GDM1 (cell line): ENCODE results near the gene PTPRN2.

ENCODE experiments used
- DNase-seq: peaks from one replicate; lab custom pipeline; 2025; lab: John Stamatoyannopoulos, UW

PTPRN2 gene

DNA sequence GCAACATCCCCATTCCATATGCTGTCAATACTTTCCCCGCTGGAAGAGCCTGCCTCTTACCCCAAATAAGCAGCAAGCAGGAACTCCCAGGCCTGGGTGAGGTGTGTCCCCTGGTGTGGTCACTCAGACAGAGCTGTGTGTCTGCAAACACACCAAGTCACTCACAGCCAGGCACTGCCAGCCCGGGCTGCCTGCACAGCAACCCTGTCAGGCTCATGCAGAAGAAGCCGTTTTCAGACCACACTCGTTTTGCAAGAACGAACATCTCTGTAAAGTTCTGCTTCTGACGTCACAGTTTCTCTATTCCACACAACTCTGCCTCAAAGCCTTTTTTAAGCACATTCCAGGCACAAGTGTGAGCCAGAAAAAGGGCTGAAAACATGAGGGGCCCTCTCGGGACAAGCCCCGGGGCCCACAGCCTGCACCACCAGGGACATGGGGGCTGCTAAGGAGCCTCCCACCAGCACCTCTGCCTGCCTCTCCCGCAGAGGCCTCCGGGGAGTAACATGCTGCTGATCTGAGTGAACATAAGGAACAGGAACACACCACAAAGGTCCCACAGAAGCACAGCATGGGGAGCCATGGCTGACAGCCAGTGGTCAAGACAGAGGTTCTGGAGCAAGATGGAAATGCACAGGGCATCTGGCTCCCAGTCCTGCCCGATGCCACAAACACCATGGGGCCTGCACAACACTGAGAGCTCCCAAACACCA lies 11.4 kb downstream of the PTPRN2 start:
- no peak for DNase-seq

DNA sequence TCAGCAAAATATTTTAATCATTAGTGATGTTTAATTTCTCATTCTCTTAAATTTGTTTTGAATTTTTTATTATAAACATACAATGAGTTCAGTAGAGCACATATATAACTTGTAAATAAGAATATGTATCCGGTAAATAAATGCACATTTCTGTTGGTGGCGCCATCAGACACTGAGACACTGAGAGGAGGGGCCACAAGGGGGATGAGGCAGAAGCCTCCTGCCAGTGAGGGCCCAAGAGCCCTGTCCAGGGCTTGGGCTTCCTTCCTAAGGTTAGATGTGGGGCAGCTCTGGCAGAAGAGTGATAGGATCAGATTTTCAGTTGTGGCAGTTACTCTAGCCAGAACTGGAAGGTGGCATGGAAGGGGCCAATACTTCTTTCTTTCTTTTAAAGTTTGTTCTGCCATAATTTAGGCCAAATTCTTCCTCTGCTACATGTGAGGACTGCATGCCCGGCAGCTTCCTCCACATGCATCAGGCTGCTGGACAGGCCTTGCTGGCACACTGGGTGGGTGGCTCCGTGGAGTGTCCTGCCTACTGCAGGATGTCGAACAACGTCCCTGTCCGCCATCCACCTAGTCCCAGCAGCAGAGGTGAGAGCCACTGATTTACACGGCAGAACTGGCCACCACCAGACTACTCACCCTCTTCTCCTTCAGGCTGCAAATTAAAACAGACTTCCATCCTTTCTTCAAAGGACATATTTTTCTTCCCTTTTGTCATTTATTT lies 13.2 kb downstream of the PTPRN2 start:
- DNase-seq: no peak

DNA sequence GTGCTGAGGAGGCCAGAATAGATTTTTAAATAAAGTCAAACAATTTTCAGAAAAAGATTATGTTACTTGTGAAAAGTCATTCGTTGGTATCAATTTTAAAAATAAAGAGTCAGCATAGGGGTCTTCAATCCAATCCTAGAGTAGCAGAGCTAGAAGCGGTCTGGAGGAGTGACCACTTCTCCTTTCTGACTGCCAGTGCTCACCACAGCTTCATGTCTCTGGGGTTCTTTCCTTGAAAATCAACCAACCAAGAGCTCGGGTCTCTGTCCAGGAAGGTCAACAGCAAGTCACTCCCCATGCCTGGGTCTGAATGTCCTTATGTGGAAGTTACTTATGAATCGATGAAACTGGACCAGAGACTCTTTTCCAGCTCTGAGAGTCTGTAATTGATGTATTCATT lies 14.3 kb downstream of the PTPRN2 start:
- DNase-seq: peak; percentile 12

DNA sequence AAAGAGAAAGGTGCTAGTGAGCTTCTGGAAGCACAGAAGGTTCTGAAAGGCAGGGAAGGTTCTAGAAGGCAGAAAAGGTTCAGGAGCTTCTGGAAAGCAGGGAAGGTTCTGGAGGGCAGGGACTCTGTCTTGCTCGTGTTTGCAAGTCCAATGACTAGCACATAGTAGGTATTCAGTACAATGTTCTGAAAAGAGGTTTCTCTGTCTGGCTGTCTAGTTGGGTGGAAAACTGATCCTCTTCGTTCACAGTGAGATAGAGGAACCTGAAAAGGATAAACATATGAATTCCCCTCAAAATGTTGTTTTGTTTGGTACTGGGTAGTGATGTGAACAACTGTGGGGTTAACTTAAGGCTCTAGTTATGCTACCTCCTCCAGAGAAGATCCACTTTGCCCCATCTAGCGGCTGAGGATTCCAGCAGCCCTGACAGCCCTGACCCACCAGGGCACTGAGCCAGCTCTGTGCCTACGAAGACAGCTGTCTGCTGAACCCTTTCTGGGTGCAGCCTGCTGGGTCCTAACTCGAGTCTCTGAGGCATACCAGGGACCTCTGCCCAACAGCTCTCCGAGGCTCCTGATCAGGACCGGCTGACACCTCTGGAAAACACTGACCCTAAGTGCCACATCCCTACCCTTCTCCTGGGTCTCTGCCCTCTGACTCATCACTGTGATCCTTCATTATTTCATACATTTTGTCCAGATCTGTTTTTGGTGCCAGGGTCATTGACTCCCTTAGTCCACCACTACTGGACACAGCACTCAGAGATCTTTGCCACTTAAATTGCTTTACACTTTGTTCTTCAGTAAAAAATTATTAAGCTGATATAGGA lies 15.4 kb downstream of the PTPRN2 start:
- DNase-seq: no peak

DNA sequence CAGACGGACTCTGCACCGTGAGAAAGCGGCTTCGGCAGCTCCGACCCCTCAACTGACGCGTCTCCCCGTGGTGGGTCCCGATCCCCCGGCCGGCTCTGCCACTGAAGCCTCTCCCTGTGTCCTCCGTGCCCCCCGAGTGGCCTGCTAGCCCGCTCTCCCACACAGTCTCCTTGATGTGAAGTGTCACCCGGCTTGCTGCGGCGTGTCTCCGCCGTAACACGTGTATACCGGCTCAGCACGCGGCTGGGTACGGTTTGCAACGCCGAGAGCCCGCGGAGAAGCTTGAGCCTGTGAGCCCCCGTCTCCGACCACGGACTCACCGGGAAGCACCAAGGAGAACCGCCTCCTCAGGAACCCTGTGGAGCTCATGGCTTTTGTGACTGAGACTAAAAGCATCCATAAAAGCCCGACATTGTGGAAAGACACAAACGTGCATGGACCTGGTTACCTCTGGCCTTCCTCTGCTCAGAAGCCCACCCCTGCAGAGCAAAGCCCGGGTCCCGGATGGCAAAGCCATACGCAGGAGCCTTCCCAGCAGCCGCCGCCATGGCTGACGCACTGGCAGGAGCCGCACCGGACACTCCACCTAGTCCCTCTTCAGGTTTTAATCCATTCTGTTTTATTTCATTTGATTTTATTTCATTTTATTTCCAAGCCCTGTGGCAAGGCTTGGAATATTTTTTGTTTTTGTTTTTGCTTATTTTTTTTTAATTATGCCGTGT lies 17.0 kb downstream of the PTPRN2 start:
- DNase-seq: no peak

DNA sequence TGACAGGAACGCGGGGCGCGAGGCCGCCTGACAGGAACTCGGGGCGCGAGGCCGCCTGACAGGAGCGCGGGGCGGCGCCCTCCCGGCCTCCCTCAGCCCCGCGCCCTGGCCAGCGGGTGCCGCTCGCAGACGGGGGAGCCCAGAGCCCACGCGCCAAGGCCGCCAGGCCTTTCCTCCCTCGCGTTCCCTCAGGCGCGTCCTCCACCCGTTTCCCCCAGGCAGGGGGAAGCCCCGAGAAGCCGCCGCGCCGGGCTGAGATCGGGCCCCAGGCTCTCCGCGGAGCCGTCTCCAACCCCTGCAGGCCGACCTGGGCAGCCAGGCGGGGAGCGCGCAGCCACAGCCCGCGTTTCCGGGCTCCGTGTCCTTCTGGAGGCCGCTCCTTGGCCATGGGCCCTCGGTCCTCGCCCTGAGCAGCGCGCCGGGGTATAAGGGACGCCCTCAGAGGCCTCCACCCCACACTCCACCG lies 17.7 kb downstream of the PTPRN2 start:
- no peak for DNase-seq

DNA sequence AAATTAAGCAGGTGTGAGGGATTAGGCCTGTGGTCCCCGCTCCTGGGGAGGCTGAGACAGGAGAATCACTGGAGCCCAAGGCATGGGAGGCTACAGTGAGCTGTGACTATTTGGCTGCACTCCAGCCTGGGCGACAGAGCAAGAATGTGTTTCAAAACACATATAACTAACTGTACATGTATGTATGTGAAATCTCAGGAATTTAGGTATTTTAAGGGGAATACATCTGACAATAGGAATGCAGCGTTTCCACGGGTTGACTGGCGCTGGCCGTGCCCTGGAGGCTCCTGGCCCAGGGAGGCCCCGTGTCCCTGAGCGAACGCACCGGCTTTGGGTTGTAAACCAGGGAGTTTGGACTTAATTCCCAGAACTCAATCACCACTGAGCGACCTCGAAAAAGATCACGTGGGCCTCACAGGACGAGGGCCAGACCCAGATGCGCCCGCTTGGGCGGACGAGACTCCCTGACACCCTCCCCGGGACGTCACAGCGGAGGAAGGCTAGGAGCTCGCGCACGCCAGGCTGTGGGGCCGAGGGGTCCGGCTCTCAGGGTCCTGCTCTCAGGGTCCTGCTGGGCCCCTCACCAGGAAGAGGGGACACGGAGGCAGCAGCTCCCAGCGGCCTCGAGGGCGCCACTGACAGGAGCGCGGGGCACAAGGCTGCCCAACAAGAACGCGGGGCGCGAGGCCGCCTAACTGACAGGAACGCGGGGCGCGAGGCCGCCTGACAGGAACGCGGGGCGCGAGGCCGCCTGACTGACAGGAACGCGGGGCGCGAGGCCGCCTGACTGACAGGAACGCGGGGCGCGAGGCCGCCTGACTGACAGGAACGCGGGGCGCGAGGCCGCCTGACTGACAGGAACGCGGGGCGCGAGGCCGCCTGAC lies 18.4 kb downstream of the PTPRN2 start:
- no peak for DNase-seq

DNA sequence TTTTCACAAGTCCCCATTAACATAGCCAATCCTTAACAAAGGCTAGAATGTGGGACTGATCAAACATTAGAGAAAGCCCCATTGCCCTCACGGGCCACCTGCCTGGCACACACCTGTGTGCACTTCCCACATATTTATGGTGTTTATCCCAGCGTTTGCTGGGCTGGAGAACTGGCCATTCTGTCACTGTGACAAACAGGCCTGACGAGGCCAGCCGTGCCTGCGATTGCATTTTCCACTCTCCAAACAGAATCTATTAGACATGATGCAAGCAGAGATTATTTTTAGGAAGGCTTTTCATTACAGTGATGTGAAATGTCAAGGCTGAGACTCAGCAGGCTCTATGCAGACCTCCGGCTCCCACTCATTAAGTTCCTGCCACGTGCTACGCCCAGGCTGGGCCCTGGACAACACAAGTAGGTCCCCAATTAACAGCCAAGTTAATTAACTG lies 20.4 kb downstream of the PTPRN2 start:
- DNase-seq: no peak

DNA sequence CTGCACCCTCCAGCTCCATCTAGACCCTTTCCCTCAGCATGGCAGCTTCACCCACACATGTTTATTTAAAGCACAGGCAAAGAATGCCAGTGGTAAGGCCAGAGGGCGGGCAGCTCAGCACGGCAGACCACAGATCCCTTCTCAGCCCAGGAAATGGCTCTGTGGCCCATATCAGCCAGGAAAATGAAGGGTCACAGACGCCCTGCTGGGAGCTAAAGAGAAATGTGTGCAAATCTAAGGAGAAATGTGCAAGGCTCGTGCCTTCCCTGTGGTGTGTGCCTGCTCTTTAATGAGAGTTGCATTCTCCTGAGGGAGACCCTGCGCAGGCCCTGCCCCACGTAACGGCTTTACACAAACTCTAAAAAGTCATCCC lies 23.0 kb downstream of the PTPRN2 start:
- DNase-seq: no peak

DNA sequence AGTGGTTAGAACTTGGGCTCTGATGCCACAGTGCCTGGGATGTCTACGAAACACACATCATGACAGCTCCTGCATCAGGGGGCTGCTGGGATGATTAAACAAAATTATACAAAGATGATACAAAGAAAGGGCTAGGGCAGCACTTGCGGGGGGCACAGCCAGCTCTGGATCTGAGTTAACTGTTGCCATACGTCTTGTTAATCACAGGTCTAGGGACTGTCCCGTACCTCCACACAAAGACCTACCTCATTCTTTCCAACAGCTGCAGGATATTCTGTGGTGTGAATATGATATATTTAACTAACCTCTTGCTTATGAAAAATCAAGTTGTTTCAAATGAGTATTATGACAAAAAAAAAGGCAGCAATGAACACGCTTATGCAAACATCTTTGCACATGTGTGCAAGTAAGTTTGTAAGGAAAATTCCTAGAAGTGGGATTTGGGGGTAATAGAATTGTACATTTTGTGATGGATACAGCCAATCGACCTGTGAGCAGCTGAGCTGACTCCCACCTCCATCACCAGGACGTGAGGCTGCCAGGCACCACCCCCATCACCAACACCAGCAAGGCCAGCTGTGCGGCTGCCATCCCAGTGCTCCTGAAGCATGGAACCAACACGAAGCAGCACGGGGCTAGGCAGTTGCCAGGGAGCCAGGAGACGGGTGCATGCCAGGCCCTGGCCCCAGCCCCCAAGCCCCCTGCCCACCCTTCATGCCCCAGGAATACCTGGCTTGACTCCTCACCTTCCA lies 23.5 kb downstream of the PTPRN2 start:
- DNase-seq: no peak

DNA sequence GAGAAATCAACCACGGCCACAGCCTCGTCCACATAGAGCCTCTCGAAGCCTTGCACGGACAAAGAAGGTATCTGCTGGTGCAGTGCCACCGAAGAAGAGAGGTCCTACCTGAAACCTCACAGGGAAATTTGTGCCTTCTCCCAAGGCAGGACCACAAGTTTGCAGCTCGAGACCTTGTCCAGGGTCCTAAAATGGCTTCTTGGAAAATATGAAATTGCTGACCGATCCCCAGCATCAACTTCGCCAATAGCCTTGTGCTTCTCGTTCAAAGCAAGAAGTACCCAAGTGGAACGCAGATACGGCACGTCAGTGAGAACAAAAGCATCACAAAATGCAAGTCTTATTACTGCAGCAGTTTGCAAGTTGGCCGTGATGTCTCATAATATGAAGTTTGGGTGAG lies 24.6 kb downstream of the PTPRN2 start:
- no peak for DNase-seq

DNA sequence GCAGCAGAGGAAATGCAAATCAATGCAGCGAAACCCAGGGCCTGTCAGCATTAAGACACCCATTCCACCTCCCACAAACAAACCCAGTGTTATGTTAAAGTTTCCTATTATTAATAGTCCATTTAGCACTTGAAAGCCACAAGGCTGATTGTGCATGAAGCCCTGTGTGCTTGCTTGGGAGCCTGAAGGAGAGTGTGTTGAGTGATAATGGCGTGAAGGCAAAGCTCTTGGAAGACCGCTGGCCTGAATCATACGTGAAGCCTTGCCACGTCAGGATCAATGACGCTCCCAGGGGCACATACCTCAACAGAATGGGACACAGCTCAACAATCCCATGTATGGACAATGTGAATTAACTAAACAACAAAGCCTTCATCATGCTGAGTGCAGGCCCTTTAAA lies 25.1 kb downstream of the PTPRN2 start:
- DNase-seq: no peak

DNA sequence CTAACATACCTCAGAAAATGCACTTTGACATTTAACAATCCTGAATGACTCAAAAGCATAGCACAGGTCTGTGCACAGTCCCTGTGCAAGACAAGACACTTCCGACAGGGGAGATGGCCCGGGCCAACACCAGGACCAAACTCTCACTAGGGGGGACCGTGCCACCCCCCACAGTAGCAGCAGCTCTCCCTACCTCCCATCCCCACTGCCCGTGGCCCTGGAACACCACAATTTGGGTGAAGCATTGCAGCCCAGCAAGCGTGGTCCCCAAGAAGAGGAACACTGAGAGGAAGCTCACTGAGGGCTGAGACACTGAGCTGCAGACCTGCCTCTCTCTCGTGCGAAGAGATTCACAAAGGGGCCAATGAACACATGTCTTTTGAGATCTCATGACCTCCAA lies 26.0 kb downstream of the PTPRN2 start:
- DNase-seq: no peak

DNA sequence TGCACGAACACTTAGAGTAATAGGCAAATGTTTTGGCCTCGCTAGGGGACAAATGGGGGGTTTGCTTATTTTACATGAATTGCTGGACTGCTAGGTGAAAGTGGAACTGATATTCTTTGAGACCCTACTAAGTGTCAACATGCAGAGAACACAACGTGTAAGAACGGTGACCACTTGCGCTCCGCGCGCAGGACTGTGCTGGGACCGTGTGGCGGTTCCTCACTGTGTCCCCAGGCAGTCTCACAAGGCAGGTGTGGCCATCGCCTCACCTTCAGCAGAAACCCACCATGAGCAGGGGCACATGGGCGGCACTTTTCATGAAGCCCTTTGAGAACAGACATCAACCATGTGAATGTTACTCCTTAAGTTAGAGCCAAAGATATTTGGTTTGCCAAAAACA lies 27.2 kb downstream of the PTPRN2 start:
- no peak for DNase-seq

DNA sequence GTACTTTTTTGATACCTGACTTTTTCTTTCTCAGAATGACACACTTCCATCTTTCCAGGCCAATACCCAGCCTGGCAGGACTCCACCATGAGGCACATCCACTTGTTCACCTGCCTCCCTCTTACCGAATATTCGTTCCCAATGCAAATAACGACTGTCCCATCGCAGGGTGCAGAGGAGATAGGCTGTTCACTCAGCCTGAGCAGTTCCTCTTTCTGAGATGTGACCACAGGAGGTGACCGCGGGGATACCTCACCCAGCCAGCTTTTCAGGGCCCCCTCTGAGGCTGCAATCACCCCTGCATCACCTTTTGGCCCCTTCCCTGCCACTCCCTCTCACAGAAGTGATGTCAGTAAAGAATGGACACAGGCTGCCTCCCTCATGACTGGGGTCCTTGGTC lies 28.3 kb downstream of the PTPRN2 start:
- peak; percentile 5 for DNase-seq

DNA sequence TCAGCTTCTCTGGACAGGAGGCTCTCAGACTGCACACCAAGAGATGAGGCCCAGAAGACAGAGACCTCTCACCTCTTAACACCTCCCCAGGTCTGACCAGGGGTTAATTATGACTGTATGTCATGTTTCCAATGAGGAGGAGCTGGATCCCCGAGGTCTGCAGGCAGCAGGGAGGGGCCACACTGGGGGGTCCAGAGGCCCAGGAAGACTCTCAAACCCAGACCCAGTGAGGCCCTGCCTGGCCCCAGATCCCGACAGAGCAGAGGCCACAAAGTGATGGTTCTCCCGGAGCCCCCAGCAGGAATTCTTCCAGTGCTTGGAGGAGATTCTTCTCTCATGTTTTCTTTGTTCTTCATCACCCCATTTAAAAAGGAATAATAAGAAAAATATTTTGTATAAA lies 28.8 kb downstream of the PTPRN2 start:
- DNase-seq: no peak

DNA sequence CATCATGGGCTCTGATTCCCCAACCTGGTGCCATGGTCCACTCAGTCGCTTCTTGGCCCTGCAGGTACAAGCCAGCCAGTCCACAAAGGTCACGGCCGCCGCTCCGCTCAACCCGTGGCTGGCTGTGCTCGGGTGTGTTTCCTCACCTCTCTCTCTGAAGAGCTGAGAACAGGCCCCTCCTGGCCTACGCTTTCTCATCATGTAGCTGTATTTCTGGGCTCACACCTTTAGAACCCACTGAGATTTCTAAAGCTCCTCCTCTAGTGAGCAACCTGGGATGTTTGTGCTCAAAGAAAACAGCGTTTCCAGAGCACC lies 30.2 kb downstream of the PTPRN2 start:
- no peak for DNase-seq

DNA sequence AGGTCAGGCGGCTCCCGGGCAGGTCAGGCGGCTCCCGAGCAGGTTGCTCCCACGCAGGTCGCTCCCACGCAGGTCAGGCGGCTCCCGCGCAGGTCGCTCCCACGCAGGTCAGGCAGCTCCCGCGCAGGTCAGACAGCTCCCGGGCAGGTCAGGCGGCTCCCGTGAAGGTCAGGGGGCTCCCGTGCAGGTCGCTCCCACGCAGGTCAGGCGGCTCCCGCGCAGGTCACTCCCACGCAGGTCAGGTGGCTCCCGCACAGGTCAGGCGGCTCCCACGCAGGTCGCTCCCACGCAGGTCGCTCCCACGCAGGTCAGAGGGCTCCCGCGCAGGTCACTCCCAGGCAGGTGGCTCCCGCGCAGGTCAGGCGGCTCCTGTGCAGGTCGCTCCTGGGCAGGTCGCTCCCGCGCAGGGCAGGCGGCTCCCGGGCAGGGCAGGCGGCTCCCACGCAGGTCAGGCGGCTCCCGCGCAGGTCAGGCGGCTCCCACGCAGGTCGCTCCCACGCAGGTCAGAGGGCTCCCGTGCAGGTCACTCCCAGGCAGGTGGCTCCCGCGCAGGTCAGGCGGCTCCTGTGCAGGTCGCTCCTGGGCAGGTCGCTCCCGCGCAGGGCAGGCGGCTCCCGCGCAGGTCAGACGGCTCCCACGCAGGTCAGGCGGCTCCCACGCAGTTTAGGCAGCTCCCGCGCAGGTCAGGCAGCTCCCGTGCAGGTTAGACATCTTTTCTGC lies 30.7 kb downstream of the PTPRN2 start:
- no peak for DNase-seq

DNA sequence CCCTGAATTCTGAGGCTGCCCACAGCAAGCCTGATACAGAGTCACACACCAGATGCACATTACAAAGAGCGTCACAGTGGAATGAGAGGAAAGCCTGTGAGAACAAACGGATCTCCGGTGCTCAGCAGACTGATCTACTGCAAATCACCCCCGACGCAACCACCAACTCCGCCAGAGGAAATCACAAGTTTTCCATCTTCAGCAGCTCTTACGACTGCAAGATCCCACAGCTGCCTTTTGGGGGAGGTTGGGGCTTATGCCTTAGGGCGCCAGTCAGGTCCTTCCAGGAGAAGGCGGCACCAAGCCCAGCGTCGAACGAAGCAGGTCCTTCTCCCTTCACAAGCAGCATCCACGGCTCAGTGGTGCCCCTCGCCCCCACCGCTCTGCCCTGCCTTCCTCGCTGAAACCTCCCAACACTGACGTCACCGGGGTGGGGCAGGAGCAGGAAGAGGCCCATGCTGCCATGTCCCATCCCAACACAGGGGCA lies 32.5 kb downstream of the PTPRN2 start:
- no peak for DNase-seq
